ENCODE measurements around the gene ASAP2.
A peak's percentile ranks its signal among the peaks of the same experiment; 100 is the strongest.

ASAP2 gene

DNA sequence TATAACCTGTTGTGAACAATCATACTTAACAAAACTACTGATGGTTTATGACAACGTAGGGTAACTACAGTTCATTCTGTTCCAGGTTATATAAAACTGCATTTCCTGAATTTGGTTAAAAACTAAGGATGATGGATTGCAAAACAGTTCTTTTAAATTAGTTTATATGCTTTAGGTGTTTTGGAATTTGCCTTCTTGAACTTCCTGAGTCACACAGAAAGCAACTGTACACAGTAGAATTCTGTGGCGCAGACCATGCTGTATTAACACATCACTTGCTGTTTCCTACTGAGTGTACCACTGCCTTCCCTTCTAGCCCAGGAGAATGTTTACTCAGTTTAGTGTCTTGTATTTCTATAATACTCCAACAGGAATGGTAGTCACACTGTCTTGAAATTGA is 197.3 kb downstream of the ASAP2 start:
- no peak for DNase-seq (ENCODE audit: low read depth)

DNA sequence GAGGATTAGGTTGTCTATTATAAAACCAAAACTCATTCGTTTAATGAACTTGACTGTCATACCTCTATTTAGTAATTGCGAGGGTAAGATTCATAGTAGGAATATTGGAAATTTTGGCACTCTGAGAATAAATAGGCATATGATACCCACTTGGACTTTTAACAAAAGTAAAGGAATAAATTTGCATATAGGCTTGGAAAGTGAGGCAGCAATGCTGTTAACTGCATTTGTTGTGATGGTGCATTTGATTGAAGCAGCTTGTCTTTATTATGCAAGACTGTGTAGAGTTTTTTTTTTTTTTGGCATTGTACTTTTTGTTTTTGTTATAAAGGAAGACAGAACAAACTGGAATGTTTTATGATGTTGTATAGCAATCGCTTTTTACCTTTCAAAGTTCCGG is 197.8 kb downstream of the ASAP2 start:
- no peak for DNase-seq (ENCODE audit: low read depth)

DNA sequence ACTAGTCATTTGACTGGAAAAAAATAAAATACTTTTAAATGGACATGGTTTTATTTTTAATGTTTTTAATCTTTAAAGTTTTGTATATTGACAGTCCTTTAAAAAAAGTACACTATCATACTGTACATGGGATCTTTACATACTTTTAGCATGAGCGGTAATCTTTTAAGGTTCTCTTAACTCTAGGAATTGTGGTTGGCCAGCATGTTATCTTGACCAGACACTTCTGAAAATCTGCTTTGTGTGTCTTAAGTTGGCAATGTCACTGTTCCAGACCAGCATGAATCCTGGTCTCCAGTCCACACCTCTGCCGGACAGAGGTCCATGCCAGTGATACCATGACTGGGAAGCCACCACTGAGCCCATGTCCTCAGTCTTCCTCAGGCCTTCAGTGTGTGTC is 199.0 kb downstream of the ASAP2 start:
- DNase-seq (ENCODE audit: low read depth): no peak

DNA sequence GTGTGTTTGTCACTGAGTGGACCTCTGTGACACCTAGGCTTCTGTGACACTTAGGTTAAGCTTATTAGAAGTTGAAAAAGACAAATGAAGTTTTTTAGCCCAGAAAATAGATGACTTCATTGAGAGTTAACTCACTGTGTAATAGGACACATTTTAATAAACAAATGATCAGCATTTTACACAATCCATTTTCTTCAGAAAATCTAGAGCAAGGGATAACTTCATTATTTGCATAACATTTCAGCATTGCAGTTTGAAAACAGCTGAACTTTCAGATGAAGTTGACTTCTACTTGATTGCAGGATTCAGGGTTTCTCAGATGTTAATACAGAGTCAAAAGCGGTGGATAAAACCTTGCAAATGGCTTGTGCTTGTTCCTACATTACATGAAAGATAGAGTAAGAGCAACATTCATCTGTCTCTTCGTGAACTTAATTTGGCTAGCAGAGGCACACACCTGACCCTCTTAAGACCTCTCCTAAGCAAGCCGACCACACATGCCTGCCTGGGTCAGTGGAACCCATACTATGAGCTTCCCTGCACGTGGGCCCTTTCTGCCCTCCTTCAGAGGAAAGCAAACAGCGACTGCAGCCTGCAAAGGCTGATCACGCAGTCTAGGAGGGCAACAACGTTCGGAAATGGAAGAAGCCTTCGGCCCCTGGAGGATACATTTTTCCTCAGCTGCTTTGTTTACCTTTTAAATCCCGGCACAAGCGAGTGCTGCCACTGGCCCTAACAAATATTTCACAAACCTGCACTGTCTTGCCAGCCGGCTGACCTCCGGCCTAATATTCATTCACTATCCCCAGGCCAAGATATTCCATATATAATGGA is 200.1 kb downstream of the ASAP2 start:
- no peak for DNase-seq (ENCODE audit: low read depth)

DNA sequence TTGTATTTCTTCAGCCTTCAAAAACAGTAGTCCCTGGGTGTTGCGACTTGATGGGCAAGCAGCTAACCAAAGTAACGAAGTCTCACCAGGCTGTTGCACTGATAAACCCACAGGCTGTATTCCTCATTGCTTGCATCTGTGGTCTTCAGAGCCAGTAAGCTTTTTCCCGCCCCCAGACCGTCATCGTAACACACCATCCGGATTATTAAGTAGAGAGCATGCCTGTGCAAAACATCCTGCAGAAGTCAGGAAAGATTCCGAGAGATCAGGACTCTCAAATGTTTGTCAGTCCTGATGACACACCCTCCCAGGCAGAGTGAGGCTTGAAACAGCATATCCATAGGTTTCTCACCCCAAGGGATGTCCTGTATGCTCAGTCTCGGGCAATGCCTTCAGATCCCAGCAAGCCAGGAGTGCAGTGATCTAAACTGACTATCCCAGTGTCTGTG is 200.8 kb downstream of the ASAP2 start:
- no peak for DNase-seq (ENCODE audit: low read depth)

DNA sequence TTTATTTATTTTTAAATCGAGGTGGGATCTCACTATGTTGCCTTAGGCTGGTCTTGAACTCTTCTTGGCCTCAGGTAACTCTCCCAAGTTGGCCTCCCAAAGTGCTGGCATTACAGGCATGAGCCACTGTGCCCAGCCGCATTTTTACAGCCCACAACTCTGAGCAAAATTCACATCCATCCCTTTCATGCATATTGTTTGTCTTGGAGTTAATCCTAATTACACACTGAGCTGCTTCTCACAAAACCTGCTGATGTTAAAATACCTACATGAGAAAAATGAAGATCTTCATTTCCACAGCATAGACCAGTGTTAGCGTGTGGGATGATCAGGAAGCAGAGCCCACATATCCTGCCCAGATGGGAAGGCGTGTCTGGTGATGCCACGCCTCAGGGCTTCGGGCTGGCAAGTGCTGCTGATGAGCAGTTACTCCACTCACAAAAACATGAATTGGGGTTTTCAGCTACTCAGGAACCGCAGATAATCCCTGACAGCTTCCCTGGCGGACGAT is 202.1 kb downstream of the ASAP2 start:
- DNase-seq (ENCODE audit: low read depth): no peak

DNA sequence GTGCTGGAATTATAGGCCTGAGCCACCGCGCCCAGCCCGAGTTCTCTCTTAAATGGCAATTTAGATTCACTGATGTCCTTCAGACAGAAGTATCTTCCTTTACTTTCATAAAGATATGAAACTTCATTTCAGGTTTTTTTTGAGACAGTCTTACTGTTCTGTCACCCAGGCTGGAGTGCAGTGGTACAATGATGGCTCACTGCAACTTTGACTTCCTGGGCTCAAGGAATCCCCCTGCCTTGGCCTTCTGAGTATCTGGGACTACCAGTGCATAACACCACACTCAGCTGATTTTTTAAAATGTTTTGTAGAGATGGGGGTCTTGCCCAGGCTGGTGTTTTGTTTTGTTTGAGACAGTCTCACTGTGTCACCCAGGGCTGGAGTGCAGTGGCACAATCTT is 203.5 kb downstream of the ASAP2 start:
- DNase-seq (ENCODE audit: low read depth): no peak

DNA sequence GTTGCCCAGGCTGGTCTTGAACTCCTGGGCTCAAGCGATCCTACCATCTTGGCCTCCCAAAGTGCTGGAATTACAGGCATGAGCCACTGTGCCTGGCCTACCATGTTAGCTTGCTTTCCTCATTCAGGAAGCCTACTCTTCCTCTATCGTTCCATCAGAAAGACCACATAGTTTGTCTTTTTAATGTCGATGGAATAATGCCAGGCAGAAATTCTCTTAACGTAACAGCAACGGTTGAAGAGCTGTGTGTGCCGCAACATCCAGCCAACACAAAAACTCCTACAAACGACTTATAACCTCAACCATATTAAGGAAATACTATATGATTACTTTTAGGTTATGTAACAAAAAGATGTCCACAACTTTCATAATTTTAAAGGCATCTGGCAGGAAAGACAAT is 206.2 kb downstream of the ASAP2 start:
- no peak for DNase-seq (ENCODE audit: low read depth)

DNA sequence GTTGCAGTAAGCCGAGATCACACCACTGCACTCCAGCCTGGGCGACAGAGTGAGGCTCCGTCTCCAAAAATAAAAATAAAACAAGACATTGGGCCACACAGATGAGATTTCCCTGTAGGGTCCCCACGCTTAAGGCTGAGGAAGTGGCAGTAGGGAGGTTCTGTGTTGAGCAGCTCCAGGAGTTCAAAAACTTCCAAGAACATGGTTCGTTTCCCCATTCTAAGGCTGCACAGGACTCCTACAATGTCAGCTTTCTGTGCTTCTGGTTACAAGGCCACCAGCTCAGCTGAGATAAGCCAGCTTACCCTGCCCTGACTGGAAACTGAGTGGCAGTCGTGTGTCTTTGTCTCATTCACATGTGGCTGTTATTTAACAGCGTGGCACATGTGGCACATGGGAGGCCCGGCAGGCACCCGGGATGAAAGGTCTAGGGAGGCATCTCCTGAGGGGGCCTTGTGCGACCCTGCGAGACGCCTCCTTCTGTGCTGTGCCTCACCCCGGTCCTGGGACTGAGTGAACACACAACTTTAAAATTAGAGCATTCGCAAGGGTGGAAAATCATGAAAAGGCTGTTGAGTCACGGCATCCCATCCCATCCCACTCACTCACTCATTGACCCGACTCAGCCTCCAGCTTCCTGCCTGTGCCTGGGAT is 209.0 kb downstream of the ASAP2 start:
- no peak for DNase-seq (ENCODE audit: low read depth)

DNA sequence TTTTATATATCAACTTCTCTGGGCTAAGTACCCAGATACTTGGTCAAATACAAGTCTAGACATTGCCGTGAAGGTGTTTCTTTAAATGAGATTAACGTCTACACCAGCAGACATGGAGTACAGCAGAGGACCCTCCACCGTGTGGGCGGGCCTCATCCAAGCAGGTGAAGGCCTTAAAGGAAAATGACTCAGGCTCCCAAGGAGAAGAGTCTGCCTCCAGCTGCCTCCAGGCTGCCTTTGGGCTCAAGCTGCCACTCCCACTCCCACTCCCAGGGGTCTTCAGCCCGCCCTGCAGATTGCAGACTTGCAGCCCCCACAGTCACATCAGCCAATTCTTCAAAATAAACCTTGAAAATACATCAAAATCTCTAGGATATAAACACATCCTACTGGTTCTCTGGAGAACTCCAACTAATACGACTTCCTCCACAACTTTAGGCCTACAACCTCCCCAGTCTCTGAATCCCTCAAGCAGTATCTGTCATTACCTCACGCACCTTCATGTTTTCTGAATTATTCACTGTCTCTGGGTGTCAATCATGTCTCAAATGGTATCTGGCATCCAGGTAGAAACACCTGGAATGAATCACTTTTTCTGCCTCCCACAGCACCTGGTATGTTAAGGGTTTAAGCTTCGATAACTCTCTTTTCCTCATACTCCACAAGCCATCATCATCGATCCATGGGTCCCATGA is 209.8 kb downstream of the ASAP2 start:
- DNase-seq (ENCODE audit: low read depth): no peak

DNA sequence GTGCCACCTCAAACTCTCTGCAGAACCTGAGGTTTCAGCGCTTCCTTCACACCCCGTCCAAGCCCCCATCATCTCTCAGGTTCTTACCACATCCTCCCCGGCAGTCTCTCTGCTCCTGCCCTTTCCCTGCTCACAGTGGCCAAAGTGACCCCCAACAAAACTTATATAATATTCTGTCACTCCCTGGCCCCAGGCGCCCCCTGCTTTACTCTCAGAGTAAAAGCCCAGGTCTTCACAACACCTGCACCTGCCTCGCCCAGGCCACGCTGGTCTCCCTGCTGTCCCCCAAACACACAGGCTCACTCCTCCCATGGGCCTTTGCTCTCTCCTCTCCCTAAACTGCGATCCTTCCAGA is 210.3 kb downstream of the ASAP2 start:
- DNase-seq (ENCODE audit: low read depth): no peak

DNA sequence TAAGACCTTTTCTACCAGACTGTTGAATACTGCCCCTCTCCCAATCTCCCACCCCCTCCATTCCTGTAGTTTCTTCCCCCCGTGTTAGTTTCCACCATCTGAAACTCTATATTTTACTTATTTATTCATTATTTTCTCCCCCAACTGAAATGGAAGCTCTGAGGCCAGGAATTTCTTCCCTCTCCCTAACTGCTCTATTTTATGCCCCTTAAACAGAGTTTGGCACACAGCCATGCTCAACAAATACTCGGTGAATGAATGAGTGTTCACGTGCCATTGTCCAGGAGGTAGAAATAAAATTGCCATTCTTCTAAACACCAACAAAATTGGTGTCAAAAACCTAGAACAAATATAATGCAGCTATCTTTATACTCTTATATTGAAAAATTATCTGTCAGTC is 211.1 kb downstream of the ASAP2 start:
- no peak for DNase-seq (ENCODE audit: low read depth)

DNA sequence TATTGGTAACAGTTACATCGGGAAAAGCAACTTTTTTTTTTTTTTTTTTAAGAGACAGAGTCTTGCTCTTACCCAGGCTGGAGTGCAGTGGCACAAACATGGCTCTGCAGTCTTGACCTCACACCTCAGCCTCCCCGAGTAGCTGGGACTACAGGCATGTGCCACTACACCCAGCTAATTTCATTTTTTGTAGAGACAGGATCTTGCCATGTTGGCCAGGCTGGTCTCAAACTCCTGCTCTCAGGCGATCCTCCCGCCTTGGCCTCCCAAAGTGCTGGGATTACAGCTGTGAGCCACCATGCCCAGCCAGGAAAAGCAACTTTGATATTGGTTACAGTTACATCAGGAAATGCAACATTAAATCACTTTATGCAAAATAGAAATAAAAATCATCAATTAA is 212.1 kb downstream of the ASAP2 start:
- no peak for DNase-seq (ENCODE audit: low read depth)

DNA sequence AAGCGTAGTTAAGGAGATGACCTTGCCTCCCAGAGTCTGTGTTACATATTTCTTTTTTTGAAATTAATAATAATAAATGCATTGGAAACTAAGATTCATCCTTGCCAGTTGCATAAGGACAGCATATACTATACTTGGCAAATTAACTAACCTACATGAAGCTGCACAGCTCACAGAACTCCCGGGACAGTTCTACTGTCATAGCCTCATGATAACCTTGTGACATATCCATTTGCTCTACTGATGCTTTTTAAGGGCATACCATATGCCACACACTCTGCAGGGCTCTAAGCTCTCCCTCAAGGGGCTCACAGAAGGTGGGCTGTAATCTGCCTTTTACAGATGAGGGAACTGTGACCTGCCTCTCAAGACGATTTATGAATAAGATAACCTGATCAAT is 212.9 kb downstream of the ASAP2 start:
- DNase-seq (ENCODE audit: low read depth): no peak

DNA sequence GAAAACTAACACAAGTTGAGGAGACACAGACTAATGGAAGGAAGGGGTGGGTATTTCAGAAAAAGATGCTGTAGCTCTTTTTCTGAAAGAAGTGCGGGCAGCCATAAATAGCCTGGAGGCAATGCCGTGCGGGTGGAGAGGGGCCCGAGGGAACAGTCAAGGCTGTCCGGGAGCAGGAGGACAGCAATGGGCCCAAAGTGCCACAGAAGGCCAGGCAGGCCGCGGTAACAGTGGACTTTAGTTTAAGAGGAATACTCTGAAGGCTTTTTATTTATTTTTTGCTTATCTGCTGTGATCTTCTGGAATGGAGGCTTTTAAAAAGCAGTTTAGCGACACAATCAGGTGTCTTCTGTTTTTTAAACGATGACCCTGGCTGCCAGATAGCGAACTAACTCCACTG is 213.9 kb downstream of the ASAP2 start:
- DNase-seq (ENCODE audit: low read depth): no peak

DNA sequence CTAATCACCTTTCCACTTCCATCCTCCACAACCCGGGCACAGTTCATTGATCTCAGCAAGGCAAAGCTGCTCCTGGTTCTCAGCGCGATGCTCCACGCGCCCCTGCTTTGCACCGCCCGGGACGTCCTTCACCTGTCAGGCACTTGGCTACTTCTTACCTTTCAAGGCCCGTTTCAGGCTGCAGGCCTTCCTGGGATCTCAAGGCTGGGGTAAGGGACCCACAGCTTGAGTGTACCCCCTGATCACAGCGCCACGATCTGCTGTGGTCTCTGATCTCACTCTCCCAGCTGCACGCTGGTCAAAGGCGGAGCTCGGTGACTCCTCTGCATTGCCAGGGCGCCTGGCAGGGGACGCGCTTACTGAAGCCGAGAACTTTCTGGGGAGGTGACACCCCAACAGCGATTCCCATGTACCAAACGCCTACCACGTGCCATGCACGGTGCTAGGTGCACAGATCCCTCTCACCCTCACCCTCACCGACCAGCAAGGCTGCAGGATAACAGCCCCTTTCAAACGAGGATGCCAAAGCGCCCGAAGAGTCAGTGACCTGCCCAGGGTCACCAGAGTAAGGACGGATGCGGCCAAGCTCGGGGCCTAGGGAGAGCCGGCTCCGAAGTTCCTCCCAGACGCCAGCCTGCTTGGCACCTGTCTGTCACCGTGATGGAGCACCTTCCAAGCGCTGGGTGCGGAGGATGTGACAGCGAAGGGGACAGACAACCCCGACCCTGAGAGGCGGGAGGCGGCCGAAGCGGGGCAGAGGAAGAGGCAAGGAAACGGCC is 215.9 kb downstream of the ASAP2 start:
- DNase-seq (ENCODE audit: low read depth): no peak

DNA sequence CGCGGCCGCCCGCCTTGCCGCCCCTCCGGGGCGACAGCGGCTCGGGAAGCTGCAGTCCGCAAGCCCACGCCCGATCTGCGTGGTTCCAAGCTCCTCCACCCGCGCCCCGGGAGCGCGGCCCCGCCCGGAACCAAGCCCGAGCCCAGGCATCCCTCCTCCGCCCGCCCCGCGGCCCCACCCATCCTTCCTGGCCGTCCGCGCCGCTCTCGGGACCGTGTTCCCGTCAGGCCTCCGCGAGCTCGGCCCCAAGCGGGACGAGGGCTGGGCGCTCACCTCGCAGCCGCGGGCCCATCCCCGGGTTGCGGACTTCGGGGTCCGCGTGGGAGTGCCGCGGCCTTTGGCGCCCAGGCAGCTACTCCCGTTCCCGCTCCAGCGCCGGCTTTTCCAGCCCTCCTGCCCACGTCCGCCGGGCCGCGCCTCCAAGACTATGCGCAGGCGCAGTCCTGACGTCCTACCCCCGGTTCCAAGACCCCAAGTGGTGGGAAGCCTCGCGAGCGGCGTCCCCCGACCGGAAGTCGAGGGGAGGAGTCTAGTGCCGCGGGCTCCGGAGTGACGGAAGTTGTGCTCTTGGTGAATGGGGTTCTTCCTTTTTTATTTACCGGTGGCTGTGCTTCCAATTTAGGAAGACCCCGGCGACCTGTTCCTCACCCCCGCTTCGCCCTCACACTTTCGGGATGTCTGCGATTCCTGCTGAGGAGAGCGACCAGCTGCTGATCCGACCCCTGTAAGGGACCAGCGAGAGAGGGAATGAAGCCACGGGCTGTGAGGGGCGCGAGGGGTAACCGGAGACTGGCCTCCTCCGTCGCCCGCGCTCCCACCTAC is 216.7 kb downstream of the ASAP2 start, which contains the start of the genes CPSF3 and ITGB1BP1:
CPSF3 (plus strand) TSS at position 555 of the 822 bp plus-strand sequence; CDS start at position 675, 120 bp downstream.
ITGB1BP1 (minus strand) TSS at position 429 of the 822 bp plus-strand sequence. CDS start 4,831 bp downstream, outside the sequence.
- DNase-seq (ENCODE audit: low read depth): peak; percentile 79

DNA sequence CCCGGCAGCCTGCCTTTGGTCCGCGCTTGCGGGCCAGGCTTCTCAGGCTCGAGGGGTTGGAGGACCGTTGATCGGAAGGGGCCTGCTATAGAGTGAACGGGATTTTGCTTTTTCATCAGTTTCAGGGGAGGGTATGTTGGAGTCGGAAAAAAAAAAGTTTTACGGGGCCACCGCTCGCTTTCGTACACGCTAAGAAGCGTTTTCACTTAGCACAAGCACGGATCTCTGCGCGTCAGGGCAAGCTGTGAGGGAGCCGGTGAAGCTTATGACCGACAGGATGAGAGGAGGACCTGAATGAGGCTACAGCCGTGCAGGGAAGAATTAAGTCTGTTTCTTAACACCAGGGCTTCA is 217.3 kb downstream of the ASAP2 start:
- no peak for DNase-seq (ENCODE audit: low read depth)

DNA sequence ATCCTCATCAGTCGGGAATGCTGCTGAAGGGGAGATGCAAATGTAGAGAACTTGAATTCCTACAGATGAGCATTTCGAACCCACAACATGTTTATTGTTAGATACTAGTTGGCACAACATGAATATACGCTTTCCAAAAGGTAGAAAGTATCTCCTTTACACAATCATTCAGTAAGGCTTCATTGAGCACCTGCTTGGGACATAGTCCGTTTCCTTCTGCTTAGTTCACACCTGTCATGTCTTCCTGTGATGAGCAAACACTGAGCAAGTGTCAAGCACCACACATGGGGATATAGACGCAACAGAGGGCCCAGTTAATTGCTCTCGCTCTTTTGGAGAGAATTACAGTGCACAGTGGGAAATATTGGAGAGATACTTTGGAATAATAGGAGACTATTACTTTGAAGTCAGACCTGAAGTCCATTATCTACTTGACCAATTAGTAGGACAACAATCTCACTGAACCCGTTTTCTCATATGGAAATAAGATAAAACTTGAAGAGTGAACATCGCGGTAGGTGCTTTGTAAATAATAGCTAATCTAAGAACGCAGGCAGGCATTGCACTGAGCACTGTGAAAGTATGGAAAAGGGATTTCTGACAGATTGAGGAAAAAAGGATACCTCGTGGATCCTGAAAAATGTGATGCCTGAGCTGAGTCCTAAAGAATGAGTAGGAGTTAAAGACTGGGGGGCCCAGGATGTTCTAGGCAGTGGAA is 218.0 kb downstream of the ASAP2 start:
- no peak for DNase-seq (ENCODE audit: low read depth)

DNA sequence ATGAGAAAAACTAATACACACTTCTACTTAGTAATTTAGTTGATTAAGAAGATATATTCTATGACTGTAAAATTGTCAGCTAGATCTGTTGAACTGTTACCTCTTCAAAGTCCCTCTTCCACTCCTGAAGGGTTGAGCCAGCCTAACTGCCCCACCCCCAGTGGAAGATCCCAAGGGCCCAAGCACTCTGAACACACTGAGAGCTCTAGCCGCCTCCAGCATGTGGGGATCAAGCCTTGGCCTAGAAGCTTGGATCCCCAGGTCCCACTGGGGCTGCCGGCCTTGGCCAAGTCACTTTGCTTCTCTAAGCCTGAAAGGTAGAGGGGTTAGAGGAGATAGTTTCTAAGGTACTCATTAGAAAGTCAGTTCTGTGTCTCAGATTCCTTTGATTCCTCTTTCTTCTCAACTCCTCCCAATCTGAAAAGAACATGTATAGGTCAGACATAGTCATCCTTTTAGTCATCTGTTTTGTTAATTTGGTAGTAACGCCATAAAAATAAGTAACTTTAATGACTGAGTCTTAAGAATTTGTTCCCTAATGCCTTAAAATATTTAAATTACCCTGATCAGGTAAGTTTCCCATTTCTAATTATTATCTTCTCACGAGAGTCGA is 222.5 kb downstream of the ASAP2 start:
- DNase-seq (ENCODE audit: low read depth): no peak
